HG03558 (cell line): ENCODE results near the gene IGBP1.
"Not testable (repeated sequence)": the region's sequence is repeated elsewhere in the genome, so short reads cannot be mapped to it uniquely, and the experiment has no call there.

Experiments
- ATAC-seq: cut with Tn5 transposase; IDR thresholded peaks from one replicate; pipeline ENCODE4 v1.9.1; 2021; ENCODE audit warnings: moderate number of reproducible peaks; ENCODE audit not compliant: unreplicated experiment; ENCODE audit errors: extremely low read depth

IGBP1 gene

DNA sequence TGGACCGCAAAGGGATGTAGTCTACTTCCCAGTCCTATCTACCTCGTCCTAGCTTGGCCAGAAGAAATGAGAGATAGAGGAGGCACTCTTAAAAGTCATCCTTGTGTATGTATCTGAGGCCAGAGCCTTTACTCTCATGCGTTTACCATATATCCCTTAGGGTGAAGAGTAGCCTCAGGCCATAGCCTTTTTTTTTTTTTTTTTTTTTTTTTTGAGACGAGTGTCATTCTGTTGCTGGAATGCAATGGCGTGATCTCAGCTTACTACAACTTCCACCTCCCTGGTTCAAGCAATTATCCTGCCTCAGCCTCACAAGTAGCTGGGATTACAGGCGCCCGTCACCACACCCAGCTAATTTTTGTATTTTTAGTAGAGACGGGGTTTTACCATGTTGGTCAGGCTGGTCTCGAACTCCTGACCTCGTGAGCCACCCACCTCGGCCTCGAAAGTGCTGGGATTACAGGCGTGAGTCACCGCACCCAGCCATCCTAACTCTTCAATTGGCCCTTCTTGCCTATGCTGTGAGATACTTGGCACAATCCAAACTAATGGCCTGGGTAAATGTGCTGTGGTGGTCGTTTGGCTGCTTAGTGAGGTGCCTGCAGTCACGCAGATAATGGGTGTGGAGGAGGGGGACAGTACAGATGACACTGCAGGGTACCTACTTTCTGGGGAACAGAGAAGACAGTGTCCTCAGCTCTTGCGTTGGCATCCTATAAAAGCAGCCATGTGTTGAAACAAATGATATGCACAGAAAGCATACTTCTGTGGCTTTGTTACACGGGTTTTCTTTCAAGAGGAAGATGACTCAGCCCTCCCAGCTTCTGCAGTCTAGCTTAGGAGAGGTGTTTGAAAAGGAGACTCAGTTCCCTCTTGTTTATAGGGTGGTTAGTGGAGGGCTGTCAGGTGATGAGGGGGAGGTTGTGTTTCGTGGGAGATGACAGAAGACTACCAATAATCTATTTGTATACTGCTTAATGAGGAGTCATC lies 33.6 kb downstream of the IGBP1 start:
- no peak for ATAC-seq

DNA sequence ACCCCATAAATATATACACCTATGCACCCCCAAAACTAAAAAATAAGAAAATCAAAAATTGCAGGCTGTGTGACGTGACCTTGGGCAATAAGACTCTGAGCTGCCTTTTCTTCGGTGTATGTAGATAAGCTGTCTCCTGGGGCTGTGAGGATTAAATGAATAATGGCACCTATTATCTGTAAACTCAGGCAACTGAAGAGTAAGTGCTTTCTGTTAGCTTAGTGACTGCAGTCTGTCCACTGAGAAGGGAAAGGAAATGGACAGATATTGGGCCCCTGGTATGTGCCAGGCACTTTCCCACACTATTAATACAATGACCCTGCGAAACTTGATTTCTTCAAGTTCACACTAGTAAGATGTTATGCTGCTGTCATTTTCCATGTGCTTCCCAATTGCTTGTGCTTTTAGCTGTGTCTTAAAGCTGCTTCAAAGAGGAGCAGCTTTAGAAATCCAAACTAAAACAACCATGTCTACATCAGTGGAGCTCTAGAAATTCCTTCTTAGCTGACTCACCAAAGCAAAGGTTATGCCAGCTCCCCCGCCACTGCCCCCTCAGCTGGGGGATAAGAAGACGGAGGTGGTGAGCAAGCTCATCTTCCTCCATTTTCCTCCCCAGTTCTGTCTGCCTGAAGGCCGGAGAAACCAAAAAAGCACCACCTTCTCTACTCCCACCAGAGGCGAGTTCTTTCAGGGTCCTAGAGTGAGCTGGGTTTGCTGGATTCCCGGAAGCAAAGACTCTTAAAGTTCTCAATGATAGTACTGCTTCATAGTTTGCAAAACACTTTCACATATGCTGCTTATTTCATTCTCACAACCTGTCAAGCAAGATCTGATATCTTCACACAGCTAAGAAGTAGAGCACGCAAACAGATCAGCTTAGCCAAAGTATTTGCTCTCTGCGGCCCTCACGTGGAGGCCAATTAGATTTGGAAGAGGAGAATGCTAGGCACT lies 35.3 kb downstream of the IGBP1 start:
- ATAC-seq: no peak

DNA sequence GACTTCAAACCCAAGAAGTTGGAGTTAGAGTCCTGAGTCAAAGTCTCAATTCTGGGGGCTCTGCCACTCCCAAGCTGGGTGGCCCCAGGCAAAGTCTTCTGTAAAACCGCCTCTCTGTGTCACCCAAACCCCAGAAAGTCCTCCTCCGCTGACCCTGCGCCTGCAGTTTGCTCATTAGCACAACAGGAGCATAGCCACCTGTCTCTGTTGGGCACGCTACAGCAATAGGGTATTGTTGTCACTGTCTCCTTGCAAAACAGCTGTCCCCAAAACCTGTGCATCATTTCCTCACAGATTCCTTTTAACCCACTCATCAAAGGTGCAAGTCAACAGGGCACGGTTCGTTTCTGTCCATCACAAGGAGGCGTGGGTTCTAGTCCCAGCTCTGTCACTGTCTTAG lies 36.0 kb downstream of the IGBP1 start:
- ATAC-seq: no peak

DNA sequence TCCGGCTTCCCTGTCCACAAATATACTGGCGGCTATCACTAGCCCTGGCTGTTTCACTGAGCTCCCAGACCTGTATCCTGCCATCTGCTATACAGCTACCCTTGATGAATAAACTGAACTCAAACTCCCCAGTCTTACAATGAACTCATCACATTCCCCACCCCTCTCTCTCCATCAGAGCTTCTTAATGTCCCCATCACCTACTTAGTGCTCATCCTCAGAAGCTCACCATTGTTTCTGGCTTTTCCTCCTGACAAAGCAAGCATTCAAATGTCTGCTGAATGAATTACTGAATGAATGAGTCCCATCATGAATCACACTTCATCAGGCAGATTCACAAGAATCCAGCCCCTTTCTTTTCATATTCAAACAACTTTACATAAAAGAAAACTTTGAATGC lies 38.4 kb downstream of the IGBP1 start:
- no peak for ATAC-seq

DNA sequence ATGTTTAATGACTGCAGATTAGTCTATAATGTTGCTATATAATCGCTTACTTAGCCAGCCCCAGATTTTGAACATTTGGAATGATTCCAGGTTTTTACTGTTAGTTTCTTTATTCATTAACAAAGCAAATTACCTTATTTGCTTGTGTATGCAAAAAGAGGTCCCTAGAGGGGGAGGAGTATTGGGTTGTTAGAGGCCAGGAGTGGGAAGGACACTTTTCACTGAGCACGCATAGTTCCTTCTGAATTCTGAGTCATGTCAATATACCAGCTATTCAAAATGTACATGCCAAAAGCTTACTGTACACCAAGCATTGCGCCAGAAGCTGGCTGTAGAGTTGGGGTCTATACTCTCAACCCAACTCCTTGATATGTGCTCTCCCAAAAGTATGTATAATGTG lies 39.0 kb downstream of the IGBP1 start:
- no peak for ATAC-seq

DNA sequence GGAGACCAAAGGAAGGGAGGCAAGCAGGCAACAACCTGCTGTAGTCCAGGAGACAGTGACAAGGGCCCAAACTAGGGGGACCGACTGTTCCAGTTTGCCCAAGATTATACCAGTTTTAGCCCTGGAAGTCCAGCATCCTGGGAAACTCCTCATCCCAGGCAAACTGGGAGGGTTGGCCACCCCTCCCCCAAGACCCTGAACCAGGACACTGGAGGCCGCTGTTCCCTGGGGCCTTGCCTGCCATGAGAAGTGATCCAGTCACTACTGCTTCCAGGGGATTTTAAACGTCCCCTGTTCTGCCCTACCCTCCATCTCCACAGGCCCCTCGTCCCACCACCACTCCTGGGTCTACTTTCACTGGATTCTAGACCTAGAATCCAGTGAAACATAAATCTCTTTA lies 39.7 kb downstream of the IGBP1 start:
- ATAC-seq: no peak

DNA sequence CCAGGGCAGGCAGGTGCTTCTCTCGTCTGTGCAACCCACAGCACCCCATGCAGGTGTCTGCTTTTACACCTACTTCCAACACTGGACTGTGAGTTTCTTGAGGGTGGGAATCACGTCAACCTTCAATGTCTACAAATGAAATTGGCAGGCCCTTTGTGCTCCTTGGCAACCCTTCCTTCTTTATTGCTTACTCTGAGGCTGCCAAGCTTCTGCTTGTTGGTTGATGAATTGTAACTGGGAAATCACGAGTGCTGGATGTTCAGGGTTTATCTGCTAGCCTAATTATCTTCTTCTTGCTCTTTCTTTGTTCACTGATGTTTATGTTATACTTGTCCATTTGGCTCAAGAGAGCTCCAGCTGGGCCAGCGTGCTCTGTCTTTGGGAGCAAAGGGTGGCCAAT lies 41.5 kb downstream of the IGBP1 start:
- ATAC-seq: no peak

DNA sequence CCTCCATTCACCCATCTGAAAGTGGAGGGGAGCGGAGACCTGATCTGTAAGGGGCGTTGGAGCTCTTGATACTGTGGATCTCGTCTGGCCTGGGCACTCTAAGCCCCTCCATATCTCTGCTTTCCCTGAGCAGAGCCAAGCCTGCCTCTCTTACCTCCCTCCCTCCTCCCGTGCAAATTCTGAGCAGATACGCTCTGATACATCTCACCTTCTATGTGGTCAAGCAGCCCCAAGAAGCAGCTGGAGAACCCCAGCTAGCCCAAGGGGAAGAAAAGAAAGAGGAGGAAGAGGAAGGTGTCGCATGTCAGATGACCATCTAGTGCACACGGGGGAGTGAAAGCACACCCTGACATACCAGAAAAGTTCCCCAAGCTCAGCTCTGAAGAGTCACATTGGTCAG lies 42.1 kb downstream of the IGBP1 start:
- ATAC-seq: no peak

DNA sequence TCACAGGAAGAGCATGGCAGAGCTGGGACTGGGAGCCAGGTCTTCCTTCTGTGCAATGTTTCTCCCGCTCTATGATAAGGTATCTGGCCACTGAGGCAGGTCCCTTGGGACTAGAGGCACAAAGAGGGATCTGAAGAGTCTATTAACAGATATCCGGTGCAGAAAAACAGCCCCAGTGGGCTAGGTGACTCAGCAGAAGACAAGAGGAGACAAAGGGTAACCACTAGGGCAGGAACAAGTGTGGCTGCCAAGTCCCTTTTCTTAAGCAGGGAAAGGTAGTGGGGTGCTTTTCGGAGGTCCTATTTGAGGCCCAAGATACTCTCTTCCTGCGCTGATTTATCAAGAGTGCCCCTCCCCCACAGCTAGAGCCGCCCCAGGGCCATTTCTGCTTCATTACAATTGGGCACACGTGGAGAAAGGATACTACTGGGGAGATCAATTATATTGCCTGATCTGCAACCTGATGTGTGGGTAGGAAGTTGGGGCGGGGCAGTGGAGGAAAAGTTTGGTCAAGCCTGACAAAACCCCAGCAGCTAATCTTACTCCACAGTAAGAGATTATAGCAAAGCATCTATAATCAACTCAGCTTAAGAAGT lies 43.8 kb downstream of the IGBP1 start, which contains the start of gene DGAT2L6:
Gene DGAT2L6 (plus strand): TSS at position 546 of the 596 bp plus-strand sequence. CDS start 100 bp downstream, outside the sequence.
- ATAC-seq: peak; percentile 40

DNA sequence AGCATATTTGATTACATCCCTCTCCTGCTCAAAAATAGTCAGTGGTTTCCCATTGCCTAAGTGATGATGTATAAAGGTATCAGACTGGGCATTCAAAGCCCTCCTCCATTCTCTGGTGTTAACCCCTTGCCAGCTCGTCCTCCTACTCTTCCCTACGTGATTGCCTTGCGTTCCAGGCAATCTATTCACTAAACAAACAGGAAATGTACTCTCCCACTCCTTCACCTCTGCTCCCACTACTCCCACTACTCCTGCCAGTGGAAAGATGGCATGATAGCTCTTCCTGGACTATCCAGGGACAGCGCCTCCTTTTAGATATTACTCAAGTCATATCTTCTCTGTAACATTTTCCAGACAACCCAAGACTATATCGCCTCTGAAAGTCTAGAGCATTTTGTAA lies 49.8 kb downstream of the IGBP1 start:
- ATAC-seq: no peak

DNA sequence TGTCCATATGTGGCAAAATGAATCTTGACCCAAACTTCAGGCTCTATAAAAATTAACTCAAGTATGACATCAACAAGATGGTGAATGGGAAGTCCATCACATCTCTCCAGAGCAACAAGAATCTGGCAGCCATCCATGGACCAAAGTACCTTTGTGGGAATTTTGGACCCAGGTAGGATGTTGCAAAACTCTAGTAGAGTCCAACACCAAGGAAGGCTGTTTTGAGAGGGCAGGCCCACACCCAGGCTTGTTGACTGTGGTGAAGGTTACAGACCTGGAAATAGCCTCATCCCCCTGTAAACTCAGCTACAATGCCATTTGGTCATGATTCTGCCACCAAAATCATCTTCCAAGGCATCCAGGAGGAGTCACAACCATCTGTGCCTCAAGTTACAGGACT lies 57.0 kb downstream of the IGBP1 start:
- ATAC-seq: no peak

DNA sequence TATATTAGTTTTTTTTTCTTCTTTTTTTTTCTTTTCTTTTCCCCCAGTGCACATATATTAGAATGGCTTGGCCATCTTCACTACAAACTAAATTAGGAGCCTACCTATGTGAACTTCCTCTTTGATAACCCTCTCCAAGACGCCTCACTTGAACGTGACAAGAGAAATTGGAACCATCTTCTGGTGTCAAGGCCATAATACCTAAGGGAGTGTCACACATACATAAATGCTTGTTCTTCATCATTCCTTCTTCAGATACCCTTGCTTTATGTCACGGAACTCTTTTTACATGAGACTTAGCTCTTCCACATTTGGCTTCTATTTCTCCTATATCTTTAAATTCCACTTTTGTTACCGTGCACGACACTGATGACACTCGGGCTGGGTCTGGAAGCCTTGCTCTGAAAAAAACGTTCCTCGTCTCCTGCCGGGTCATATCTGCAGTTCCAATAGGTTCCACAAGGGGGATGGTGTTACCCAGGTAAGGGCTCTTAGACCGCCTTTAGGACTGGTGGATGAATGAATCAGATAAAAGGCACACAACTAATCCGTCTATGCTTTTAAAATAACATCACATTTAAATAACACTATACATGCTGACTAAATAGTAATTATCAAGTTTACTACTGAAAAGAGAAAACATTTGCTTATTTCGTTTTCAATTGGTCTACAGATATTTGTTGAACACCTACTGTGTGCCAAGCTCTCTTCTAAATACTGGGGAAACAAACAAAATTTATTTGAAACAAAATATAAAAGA lies 63.9 kb downstream of the IGBP1 start:
- ATAC-seq: no peak

DNA sequence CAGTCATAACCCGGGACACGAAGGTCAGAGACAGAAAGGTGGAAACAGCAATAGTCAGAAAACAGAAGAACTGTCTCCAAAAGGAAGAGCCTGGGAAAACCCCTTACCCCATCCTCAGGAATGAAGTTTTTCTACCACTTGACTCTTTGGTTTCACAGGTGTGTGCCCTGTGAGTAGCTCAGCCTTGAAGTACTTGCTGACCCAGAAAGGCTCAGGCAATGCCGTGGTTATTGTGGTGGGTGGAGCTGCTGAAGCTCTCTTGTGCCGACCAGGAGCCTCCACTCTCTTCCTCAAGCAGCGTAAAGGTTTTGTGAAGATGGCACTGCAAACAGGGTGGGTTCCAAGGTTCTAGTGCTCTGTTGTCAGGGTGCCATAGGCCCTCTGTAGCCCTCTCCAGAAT lies 68.5 kb downstream of the IGBP1 start:
- no peak for ATAC-seq

DNA sequence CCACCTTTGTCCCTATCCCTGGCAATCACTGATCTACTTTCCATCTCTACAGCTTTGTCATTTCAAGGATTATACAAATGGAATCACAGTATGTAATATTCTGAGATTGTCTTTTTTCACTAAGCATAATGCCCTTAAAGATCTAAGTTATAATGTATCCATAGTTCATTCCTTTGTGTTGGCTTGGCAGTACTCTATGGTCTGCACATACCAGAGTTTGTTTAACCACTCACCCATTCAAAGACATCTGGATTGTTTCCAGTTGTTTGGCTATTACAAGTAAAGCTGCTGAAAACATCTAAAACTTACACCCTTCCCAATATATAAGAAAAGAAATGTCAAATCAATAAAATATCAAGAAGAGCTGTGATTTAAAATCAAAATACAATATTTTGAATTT lies 75.2 kb downstream of the IGBP1 start:
- no peak for ATAC-seq

DNA sequence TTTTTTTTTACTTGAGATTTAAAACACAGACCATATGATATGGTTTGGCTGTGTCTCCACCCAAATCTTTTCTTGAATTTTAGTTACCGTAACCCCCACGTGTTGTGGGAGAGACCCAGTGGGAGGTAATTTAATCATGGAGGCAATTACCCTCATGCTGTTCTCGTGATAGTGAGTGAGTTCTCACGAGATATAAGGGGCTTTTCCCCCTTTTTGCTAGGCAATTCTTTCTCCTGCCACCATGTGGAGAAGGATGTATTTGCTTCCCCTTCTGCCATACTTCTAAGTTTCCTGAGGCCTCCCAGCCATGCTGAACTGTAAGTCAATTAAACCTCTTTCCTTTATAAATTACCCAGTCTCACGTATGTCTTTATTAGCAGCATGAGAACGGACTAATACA lies 76.3 kb downstream of the IGBP1 start:
- not testable (repeated sequence) for ATAC-seq
